Liver (tissue), 9 donors: ENCODE measurements around the gene IFT43. TPM values are rescaled to one million over a fixed set of nuclear protein-coding genes. Genes with fewer than 3 reads are reported as not detected.

ENCODE experiments used
- DNase-seq: peaks from one replicate; pipeline ENCODE4 v3.0.0-alpha.2; 2017; ENCODE audit warnings: low spot score
- H3K27ac ChIP-seq, 2 donors: one replicate each; pipeline ENCODE4 v1.7.0; 2013; ENCODE audit warnings: inconsistent platforms in 2 of 2, low read length in 2 of 2, control low read depth in 1 of 2, low read depth in 1 of 2, mild to moderate bottlenecking in 1 of 2
- H3K27me3 ChIP-seq, 4 donors: one replicate each; pipeline versions ENCODE4 v1.6.1 to v1.7.0; 2013; ENCODE audit warnings: low read length in 3 of 4, inconsistent platforms in 1 of 4, mild to moderate bottlenecking in 1 of 4, moderate library complexity in 1 of 4; ENCODE audit not compliant: control insufficient read depth in 4 of 4, insufficient read depth in 4 of 4
- H3K36me3 ChIP-seq, 4 donors: one replicate each; pipeline versions ENCODE4 v1.6.1 to v1.7.0; 2013; ENCODE audit warnings: low read length in 3 of 4, mild to moderate bottlenecking in 3 of 4, low read depth in 1 of 4, moderate library complexity in 1 of 4; ENCODE audit not compliant: control insufficient read depth in 4 of 4, insufficient read depth in 3 of 4
- H3K4me1 ChIP-seq, 4 donors: one replicate each; pipeline versions ENCODE4 v1.6.1 to v1.7.0; 2013; ENCODE audit warnings: low read length in 3 of 4, mild to moderate bottlenecking in 3 of 4, moderate library complexity in 1 of 4; ENCODE audit not compliant: control insufficient read depth in 4 of 4, insufficient read depth in 4 of 4
- H3K4me3 ChIP-seq, 3 donors: one replicate each; pipeline versions ENCODE4 v1.6.1 to v1.7.0; 2013; ENCODE audit warnings: low read length in 3 of 3, control low read depth in 1 of 3, low read depth in 1 of 3, mild to moderate bottlenecking in 1 of 3
- H3K9ac ChIP-seq, 2 donors: one replicate each; pipeline ENCODE4 v1.7.0; 2013; ENCODE audit warnings: low read length in 2 of 2, mild to moderate bottlenecking in 2 of 2, moderate library complexity in 2 of 2, control low read depth in 1 of 2, low read depth in 1 of 2
- H3K9me3 ChIP-seq, 4 donors: one replicate each; pipeline versions ENCODE4 v1.6.1 to v1.7.0; 2013; ENCODE audit warnings: low read length in 3 of 4; ENCODE audit not compliant: control insufficient read depth in 4 of 4
- CTCF ChIP-seq: fragments of 150-350 bp; IDR thresholded peaks from 2 replicates; pipeline ENCODE4 v1.5.1; 2017; ENCODE audit warnings: improper control_type of control experiment, low read depth, low read length; ENCODE audit not compliant: missing input control
- EGR1 ChIP-seq, 2 donors: IDR thresholded peaks; 2 replicates each; pipeline ENCODE4 v1.6.1; 2016 to 2018; ENCODE audit warnings: antibody characterized with exemption in 2 of 2, low read depth in 2 of 2
- FOXA1 ChIP-seq: IDR thresholded peaks from 2 replicates; pipeline ENCODE4 v1.6.1; 2016; ENCODE audit warnings: antibody characterized with exemption
- GABPA ChIP-seq, 2 donors: IDR thresholded peaks in 1 of 2; conservative IDR thresholded peaks in 1 of 2; 2 replicates each; pipeline ENCODE4 v1.6.1; 2016; ENCODE audit warnings: antibody characterized with exemption in 2 of 2, mild to moderate bottlenecking in 1 of 2, moderate library complexity in 1 of 2
- HNF4G ChIP-seq: IDR thresholded peaks from 2 replicates; pipeline ENCODE4 v1.6.1; 2016; ENCODE audit warnings: antibody characterized with exemption
- JUND ChIP-seq, 2 donors: IDR thresholded peaks; 2 replicates each; pipeline ENCODE4 v1.6.1; 2016; ENCODE audit warnings: antibody characterized with exemption in 2 of 2
- MAX ChIP-seq: IDR thresholded peaks from 2 replicates; pipeline ENCODE4 v1.6.1; 2016; ENCODE audit warnings: antibody characterized with exemption
- NR2F2 ChIP-seq: IDR thresholded peaks from 2 replicates; pipeline ENCODE4 v1.6.1; 2016; ENCODE audit warnings: antibody characterized with exemption
- RAD21 ChIP-seq, 2 donors: IDR thresholded peaks; 2 replicates each; pipeline ENCODE4 v1.6.1; 2016; ENCODE audit warnings: antibody characterized with exemption in 2 of 2, mild to moderate bottlenecking in 2 of 2
- REST ChIP-seq: IDR thresholded peaks from 2 replicates; pipeline ENCODE4 v1.6.1; 2016; ENCODE audit warnings: antibody characterized with exemption, mild to moderate bottlenecking
- SP1 ChIP-seq: IDR thresholded peaks from 2 replicates; pipeline ENCODE4 v1.6.1; 2018; ENCODE audit warnings: antibody characterized with exemption, mild to moderate bottlenecking
- TAF1 ChIP-seq: conservative IDR thresholded peaks from 2 replicates; pipeline ENCODE4 v1.6.1; 2016; ENCODE audit warnings: antibody characterized with exemption, mild to moderate bottlenecking
- YY1 ChIP-seq: IDR thresholded peaks from 2 replicates; pipeline ENCODE4 v1.6.1; 2016; ENCODE audit warnings: antibody characterized with exemption, mild to moderate bottlenecking
- ZBTB33 ChIP-seq: IDR thresholded peaks from 2 replicates; pipeline ENCODE4 v1.6.1; 2016; ENCODE audit warnings: antibody characterized with exemption
- WGBS: extraction: QIAGEN DNeasy Blood & Tissue Kit; methylation state at CpG from one replicate; pipeline ENCODE4 v1.1.7; 2013; 5-methylcytosine and 5-hydroxymethylcytosine counted together
- polyA plus RNA-seq, 2 donors: library from polyadenylated mRNA; stranded (reverse) in 1 of 2; unstranded in 1 of 2; fragments of 200-250 nt in 1 of 2; fragments of >200 nt in 1 of 2; fragmentation: Nextera tagmentation in 1 of 2; extraction: Ambion mirVana in 1 of 2; gene quantifications; one replicate each; pipeline versions ENCODE4 v1.2.1 to v1.2.3, GENCODE V29; 2013 to 2015
- total RNA-seq, 2 donors: library from RNA; depleted of rRNA; stranded (reverse); fragments of >200 nt; gene quantifications; one replicate each; pipeline ENCODE4 v1.2.3, GENCODE V29; 2014
- donor health status: healthy.
- donor health status: healthy.
- donor health status: healthy.
- donor health status: healthy.
- donor health status: healthy.

Gene IFT43
- total and polyA plus RNA-seq, 4 donors: 7.8 to 33.6 (median 19.3) TPM

GRCh38 chr14:76106188-76106587, 120.6 kb downstream of the IFT43 start:
- no peak for DNase-seq
- H3K9me3 ChIP-seq: no peaks in the 10 kb centered on the region
- H3K9ac ChIP-seq: no peak overlapping the region
- H3K4me1 ChIP-seq: no peaks in the 10 kb centered on the region
- TF ChIP-seq RAD21 (IDR thresholded peaks at IDR 0.05) (no peak), EGR1 (IDR thresholded peaks at IDR 0.05; ENCODE audit: low read depth in 2 of 2) (no peak)
- no peak overlapping the region for H3K27ac ChIP-seq
- no peak overlapping the region for H3K4me3 ChIP-seq
- no peaks in the 10 kb centered on the region for H3K36me3 ChIP-seq
- WGBS: 86% methylated on average over 2 of the region's 2 CpGs
- no peaks in the 10 kb centered on the region for H3K27me3 ChIP-seq

- H3K9ac ChIP-seq: no peak overlapping the region
- no peaks in the 10 kb centered on the region for H3K9me3 ChIP-seq
- H3K4me3 ChIP-seq: no peak overlapping the region
- no peak overlapping the region for H3K27ac ChIP-seq
- H3K27me3 ChIP-seq: peaks cover 0 to 5% (median 0%) of the 10 kb centered on the region in 4 donors
- H3K36me3 ChIP-seq: no peaks in the 10 kb centered on the region
- no peak for DNase-seq
- 70% methylated on average over 14 of the region's 14 CpGs for WGBS
- TF ChIP-seq FOXA1 (no peak), MAX (no peak), GABPA (IDR thresholded peaks at IDR 0.05 in 1 of 2, conservative IDR thresholded peaks at IDR 0.05 in 1 of 2) (no peak), YY1 (no peak), EGR1 (IDR thresholded peaks at IDR 0.05; ENCODE audit: low read depth in 2 of 2) (no peak), JUND (IDR thresholded peaks at IDR 0.05) (no peak), HNF4G (no peak), TAF1 (no peak), REST (no peak), SP1 (no peak), ZBTB33 (no peak), NR2F2 (no peak), CTCF (no peak)
- H3K4me1 ChIP-seq: no peaks in the 10 kb centered on the region
Measured at GRCh38 chr14:76109087-76109880, 123.7 kb downstream of the IFT43 start.
